C1 segment of cervical spinal cord (tissue), 14 donors: ENCODE measurements around the gene SLC9A4.

Experiments
- DNase-seq, 14 donors: peaks; one replicate each; lab custom pipeline; 2025; lab: John Stamatoyannopoulos, UW

SLC9A4 gene, protein sequence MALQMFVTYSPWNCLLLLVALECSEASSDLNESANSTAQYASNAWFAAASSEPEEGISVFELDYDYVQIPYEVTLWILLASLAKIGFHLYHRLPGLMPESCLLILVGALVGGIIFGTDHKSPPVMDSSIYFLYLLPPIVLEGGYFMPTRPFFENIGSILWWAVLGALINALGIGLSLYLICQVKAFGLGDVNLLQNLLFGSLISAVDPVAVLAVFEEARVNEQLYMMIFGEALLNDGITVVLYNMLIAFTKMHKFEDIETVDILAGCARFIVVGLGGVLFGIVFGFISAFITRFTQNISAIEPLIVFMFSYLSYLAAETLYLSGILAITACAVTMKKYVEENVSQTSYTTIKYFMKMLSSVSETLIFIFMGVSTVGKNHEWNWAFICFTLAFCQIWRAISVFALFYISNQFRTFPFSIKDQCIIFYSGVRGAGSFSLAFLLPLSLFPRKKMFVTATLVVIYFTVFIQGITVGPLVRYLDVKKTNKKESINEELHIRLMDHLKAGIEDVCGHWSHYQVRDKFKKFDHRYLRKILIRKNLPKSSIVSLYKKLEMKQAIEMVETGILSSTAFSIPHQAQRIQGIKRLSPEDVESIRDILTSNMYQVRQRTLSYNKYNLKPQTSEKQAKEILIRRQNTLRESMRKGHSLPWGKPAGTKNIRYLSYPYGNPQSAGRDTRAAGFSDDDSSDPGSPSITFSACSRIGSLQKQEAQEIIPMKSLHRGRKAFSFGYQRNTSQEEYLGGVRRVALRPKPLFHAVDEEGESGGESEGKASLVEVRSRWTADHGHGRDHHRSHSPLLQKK

DNA sequence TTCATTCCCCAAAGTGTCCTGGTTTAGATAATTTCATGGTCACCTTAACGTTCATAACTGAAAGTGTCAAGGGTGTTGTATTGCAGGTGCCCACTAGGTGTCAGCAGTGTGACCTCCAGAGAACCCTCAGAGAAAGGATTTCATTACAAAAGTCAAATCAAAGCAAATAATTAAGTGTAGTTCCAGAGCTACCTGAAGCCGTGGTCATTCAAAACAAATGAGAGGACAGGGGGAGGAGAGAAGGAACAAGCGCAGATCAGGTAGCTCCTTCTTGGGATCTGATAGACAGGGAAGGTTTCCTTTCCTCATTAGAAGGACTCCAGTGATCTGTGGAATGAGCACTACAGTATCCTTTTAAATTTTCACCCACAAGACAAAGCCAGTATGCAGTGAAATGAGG, at the start of gene SLC9A4:
Gene SLC9A4 (plus strand): TSS at position 207 of the 400 bp plus-strand sequence. CDS start 534 bp downstream, outside the sequence.
- DNase-seq: peak in 2 of 14 donors; percentile 7 to 9

DNA sequence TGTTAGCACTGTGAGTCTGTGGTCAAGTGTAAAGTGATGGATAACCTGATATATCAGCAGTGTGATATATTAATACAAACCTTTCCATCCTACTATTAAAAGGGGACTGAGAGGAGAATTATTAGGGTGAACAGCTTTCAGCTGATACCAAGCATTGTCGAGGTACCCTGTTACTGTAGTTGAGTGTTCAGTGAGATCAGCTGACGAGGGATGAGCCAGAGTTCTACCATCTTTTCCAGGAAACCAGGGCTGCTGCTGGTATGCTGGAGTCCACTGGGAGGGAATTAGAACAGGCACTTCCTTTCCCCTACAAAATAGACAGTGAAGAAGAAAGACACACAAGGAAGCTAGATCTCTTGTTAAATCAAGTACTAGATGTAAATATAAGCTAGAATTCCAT, 49.7 kb upstream of the SLC9A4 start:
- no peak for DNase-seq

- DNase-seq: no peak
Measured at GRCh38 chr2:102424754-102425153, 48.3 kb upstream of the SLC9A4 start.

DNA sequence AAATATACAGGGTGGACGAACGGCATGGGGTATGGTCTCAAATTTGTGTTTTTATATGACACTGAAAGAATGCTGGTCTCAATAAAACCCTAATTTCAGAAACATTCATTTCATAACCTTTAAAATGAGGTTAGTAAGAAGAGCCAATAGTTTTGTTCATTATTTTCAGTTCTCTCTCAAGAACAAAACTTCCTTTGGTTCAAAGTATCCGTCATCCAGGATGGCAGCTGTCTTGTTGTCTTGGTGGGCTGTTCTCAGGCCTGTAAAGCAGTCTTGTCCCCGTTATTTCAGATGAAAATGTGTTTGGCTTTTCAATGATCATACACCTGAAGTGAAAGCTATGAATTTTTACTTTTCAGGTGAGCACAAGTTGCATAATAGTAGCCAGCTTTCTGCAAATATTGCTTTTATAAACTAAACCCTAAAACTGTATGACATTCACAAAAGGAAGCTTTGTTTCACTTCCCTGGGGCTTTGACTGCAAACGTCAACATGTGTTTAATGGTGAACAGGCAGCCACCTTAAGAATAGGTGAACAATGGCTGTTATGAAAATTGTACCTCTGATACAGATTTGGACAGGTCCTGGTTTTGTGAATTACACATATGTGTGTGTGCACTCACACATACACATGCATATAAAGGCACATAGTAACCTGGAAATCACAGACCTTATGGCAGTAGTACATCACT, 47.4 kb upstream of the SLC9A4 start:
- no peak for DNase-seq

GRCh38 chr2:102427249-102427648, 45.8 kb upstream of the SLC9A4 start:
- no peak for DNase-seq

DNA sequence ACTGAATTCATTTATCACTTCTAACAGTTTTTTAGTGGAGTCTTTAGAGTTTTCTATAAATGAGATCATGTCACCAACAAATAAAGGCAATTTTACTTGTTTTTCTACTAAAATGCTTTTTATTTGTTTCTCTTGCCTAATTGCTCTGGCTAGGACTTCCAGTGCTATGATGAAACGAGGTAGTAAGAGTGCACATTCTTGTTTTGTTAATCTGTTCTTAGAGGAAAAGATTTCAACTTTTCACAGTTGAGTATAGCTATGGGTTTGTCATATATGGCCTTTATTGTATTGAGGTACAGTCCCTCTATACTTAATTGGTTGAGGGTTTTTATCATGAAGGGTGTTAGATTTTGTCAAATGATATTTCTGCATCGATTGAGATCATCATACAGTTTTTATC, 44.5 kb upstream of the SLC9A4 start:
- DNase-seq: no peak

- DNase-seq: no peak
Measured at GRCh38 chr2:102432386-102432785, 40.6 kb upstream of the SLC9A4 start.

DNA sequence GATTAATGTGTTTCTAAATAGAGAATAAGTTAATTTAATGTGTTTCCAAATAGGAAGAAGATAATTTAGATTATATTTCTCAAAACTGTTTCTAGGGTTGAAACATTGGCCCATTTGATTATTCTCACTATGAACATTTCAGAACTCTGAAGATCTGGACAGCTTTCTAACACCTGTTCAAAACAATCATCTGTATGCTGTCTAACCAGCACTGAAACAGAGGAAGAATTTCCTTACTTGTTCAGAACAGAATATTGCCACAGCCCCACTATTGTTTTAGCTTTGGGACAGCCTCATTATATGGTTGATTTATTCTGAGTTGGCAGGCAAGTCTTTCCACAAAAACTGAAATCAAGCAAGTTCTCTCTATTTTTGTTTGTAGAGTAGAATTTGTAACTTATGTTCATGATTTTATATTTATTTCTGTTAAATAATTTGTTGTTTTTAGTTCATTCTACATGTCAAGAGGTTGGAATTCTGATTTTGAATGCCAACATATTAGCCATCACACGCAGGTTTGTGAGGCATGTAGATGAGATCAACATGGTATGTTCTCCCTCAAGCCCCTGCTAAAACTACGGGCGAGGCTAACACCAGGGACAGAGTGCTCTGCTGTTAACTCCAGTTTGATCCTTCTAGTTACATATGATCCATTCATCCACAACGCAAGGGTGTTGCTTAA, 38.9 kb upstream of the SLC9A4 start:
- no peak for DNase-seq

GRCh38 chr2:102434655-102435381, 38.2 kb upstream of the SLC9A4 start:
- no peak for DNase-seq

DNA sequence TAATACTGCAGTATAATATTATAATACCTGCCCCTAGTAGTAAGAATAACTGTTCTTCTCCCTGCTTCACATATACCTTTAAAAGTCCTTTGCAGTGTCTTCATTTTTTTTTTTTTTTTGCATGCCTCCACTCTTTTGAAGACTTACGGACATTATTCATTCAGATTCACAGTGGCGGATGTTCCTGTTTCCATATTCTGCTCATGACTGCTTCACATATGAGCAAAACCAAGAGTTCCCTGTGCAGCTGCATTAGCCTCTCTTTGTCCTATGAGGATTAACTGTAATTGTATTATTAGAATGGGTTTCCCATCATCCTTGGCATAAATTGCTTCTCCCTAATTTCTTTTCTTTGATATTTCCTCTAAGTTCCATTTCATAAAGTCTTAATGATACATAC, 37.3 kb upstream of the SLC9A4 start:
- no peak for DNase-seq

GRCh38 chr2:102436323-102436722, 36.7 kb upstream of the SLC9A4 start:
- no peak for DNase-seq

- DNase-seq: no peak
Measured at GRCh38 chr2:102437122-102437521, 35.9 kb upstream of the SLC9A4 start.

- no peak for DNase-seq
Measured at GRCh38 chr2:102438111-102438510, 34.9 kb upstream of the SLC9A4 start.

- DNase-seq: no peak
Measured at GRCh38 chr2:102438578-102438977, 34.4 kb upstream of the SLC9A4 start.

DNA sequence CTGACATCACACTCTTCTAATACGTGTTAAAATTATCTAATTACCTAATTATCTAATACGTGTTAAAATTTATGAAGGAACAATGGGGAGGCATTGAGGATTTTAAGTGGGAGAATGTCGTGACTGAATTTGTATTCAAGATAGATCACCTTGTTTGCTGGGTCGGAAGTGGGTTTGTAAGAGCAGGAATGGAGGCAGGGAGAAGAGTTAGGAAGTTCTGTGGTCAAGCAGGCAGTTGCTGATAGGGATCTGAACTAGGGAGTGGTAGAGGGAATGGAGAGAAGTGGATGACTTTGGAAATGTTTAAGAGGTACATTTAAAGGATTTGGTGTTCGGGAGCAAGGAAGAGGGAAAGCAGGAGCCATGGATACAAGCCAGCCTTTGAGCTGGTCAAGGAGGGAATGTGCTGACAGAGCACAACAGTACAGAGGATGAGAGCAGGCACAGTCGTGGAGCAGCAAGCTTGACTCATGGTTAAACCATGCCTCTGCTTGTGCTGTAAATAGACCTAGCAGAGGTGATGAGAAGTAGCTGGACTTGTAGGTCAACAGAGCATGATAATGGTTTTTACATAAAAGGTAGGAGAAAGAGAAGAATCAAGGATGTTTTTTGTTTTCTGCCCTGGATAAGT, 33.8 kb upstream of the SLC9A4 start:
- no peak for DNase-seq

DNA sequence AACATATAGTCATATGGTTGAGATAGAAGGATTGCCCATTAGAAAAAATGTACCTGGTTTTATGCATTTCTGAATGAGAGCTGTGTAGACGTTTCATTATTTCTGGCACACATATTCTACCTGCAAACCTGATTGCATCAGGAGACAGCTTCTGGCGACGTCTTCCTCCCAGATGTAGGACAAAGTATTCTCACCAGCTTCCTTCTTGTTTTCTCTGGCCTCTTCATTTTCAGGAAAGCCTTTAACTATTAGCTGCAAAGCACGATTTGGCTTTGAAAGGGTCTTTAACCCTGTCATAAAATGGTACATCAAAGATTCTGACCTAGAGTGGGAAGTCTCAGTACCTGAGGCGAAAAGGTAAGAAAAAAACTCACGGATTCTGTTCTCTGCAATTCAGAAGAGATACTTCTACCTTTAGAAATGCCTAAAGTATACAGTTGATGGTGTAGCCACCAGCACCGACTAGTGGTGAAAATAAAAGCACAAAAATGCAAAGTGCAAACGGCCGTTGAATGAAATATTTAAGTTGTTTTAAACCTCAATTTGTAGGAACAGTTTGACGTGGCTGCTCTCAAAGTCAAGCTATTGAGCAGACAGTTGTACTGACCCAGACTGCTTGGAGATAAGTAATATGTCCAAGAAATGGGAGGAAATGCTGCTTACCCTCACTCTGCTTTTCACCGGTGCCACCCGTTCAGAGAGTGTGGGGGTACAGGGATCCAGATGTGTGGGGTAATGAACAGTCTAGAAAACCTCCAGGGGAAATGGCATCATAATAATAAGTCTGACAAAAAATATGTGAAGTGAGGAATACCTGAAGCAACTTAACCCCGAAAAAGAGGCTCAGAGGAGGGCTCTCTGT, 29.8 kb upstream of the SLC9A4 start:
- no peak for DNase-seq

GRCh38 chr2:102444233-102444632, 28.8 kb upstream of the SLC9A4 start:
- DNase-seq: no peak

DNA sequence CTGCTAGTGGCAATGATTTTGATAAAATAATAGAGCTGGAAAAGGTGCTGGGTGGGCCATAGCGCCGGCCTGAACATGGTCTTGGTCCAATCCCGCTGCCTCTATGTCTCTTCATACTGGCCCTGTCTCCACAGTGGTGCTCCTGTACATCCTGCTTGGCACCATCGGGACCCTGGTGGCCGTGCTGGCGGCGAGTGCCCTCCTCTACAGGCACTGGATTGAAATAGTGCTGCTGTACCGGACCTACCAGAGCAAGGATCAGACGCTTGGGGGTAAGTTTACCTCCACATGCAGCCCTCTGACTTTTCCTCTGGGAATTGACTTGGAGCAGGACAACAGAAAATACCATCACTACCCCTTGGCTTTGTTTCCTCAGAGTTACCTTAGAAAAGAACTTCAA, 26.1 kb upstream of the SLC9A4 start:
- DNase-seq: no peak

GRCh38 chr2:102449370-102449974, 23.6 kb upstream of the SLC9A4 start:
- peak in 2 of 14 donors; percentile 1 to 3 for DNase-seq
